H9 (cell line): Measurements from ENCODE around the gene ZBTB20. TPM values are rescaled to one million over a fixed set of nuclear protein-coding genes. Genes with fewer than 3 reads are reported as not detected.

Source experiments
- DNase-seq: peaks from one replicate; pipeline ENCODE4 v3.0.0-alpha.2; 2017
- H2AFZ ChIP-seq: one replicate; pipeline ENCODE4 v1.6.1; 2013; ENCODE audit warnings: mild to moderate bottlenecking, low read length, control low read depth, moderate library complexity
- H2AK5ac ChIP-seq: 2 replicates; pipeline ENCODE4 v1.6.1; 2013; ENCODE audit warnings: low read length, control low read depth, mixed read lengths; ENCODE audit not compliant: insufficient read length
- H2BK120ac ChIP-seq: one replicate; pipeline ENCODE4 v1.6.1; 2013; ENCODE audit warnings: low read depth, mild to moderate bottlenecking, low read length, control low read depth, inconsistent platforms; ENCODE audit not compliant: poor library complexity, severe bottlenecking
- H2BK12ac ChIP-seq: 2 replicates; pipeline ENCODE4 v1.6.1; 2013; ENCODE audit warnings: low read length, control low read depth, mixed read lengths, low read depth; ENCODE audit not compliant: insufficient read length
- H2BK15ac ChIP-seq: 2 replicates; pipeline ENCODE4 v1.6.1; 2013; ENCODE audit warnings: low read depth, low read length, control low read depth
- H2BK20ac ChIP-seq: one replicate; pipeline ENCODE4 v1.6.1; 2013; ENCODE audit warnings: low read depth, mild to moderate bottlenecking, low read length, control low read depth, inconsistent platforms; ENCODE audit not compliant: poor library complexity, severe bottlenecking
- H2BK5ac ChIP-seq: 2 replicates; pipeline ENCODE4 v1.6.1; 2013; ENCODE audit warnings: low read length, control low read depth, mixed read lengths; ENCODE audit not compliant: insufficient read length
- H3K14ac ChIP-seq: 2 replicates; pipeline ENCODE4 v1.6.1; 2013; ENCODE audit warnings: low read length, control low read depth; ENCODE audit not compliant: insufficient read depth
- H3K18ac ChIP-seq: 2 replicates; pipeline ENCODE4 v1.6.1; 2013; ENCODE audit warnings: low read depth, mild to moderate bottlenecking, mixed read lengths, low read length, control low read depth; ENCODE audit not compliant: insufficient read length
- H3K23ac ChIP-seq: 2 replicates; pipeline ENCODE4 v1.6.1; 2013; ENCODE audit warnings: low read length, control low read depth, mixed read lengths, low read depth; ENCODE audit not compliant: insufficient read length
- H3K23me2 ChIP-seq: 2 replicates; pipeline ENCODE4 v1.6.1; 2013; ENCODE audit warnings: low read depth, mild to moderate bottlenecking, mixed read lengths, low read length, control low read depth; ENCODE audit not compliant: insufficient read length, poor library complexity, severe bottlenecking
- H3K27ac ChIP-seq: 2 replicates; pipeline ENCODE4 v1.5.1; 2013; ENCODE audit warnings: low read length, control low read depth, mixed read lengths, low read depth; ENCODE audit not compliant: insufficient read length
- H3K27me3 ChIP-seq: 2 replicates; pipeline ENCODE4 v1.6.1; 2013; ENCODE audit warnings: low read length, control low read depth, inconsistent platforms; ENCODE audit not compliant: insufficient read depth
- H3K4ac ChIP-seq: 2 replicates; pipeline ENCODE4 v1.6.1; 2013; ENCODE audit warnings: low read depth, mild to moderate bottlenecking, control low read depth, inconsistent platforms, low read length, moderate library complexity
- H3K4me1 ChIP-seq: 2 replicates; pipeline ENCODE4 v1.6.1; 2013; ENCODE audit warnings: low read length, control low read depth, inconsistent platforms; ENCODE audit not compliant: insufficient read depth
- H3K4me2 ChIP-seq: 2 replicates; pipeline ENCODE4 v1.6.1; 2013; ENCODE audit warnings: low read length, control low read depth, mixed read lengths; ENCODE audit not compliant: insufficient read length, insufficient read depth
- H3K56ac ChIP-seq: 2 replicates; pipeline ENCODE4 v1.6.1; 2013; ENCODE audit warnings: low read depth, mild to moderate bottlenecking, mixed read lengths, low read length, control low read depth; ENCODE audit not compliant: insufficient read length
- H3K79me1 ChIP-seq: 2 replicates; pipeline ENCODE4 v1.6.1; 2013; ENCODE audit warnings: low read depth, mild to moderate bottlenecking, moderate library complexity, low read length, control low read depth, inconsistent platforms; ENCODE audit not compliant: insufficient read depth, poor library complexity, severe bottlenecking
- H3K79me2 ChIP-seq: 2 replicates; pipeline ENCODE4 v1.6.1; 2013; ENCODE audit warnings: low read length, control low read depth, inconsistent platforms; ENCODE audit not compliant: insufficient read depth
- H3K9ac ChIP-seq: 2 replicates; pipeline ENCODE4 v1.6.1; 2013; ENCODE audit warnings: low read length, control low read depth, mixed read lengths; ENCODE audit not compliant: insufficient read length; ENCODE audit errors: extremely low read depth
- H3K9me3 ChIP-seq: one replicate; pipeline ENCODE4 v1.6.1; 2013; ENCODE audit warnings: low read depth, low read length, inconsistent platforms; ENCODE audit not compliant: control insufficient read depth
- H3T11ph ChIP-seq: one replicate; pipeline ENCODE4 v1.6.1; 2013; ENCODE audit warnings: mild to moderate bottlenecking, low read length, control low read depth, inconsistent platforms
- H4K20me1 ChIP-seq: one replicate; pipeline ENCODE4 v1.6.1; 2013; ENCODE audit not compliant: control insufficient read depth, insufficient read length, insufficient read depth
- H4K5ac ChIP-seq: 2 replicates; pipeline ENCODE4 v1.6.1; 2013; ENCODE audit warnings: low read depth, mild to moderate bottlenecking, mixed read lengths, low read length, control low read depth; ENCODE audit not compliant: insufficient read length
- H4K8ac ChIP-seq: replicated peaks from 2 replicates; pipeline ENCODE4 v1.6.1; 2013; ENCODE audit warnings: low read length, control low read depth, mixed read lengths, low read depth; ENCODE audit not compliant: insufficient read length
- H4K91ac ChIP-seq: 2 replicates; pipeline ENCODE4 v1.6.1; 2013; ENCODE audit warnings: low read depth, mild to moderate bottlenecking, moderate library complexity, mixed read lengths, low read length, control low read depth; ENCODE audit not compliant: insufficient read length
- H3K27ac Mint-ChIP-seq, 3 experiments: 2 replicates in 2 of 3; 3 replicates in 1 of 3; pipeline ENCODE4 v1.8.0; 2020 to 2021; ENCODE audit warnings: mixed read lengths in 3 of 3, mild to moderate bottlenecking in 1 of 3, moderate library complexity in 1 of 3
- H3K27me3 Mint-ChIP-seq: 2 replicates; pipeline ENCODE4 v1.8.0; 2021; ENCODE audit warnings: low read depth, mild to moderate bottlenecking, moderate library complexity, mixed read lengths
- H3K36me3 Mint-ChIP-seq, 3 experiments: 2 replicates in 2 of 3; 3 replicates in 1 of 3; pipeline ENCODE4 v1.8.0; 2020 to 2021; ENCODE audit warnings: low read depth in 3 of 3, mixed read lengths in 3 of 3; ENCODE audit not compliant: insufficient read depth in 1 of 3
- H3K4me1 Mint-ChIP-seq, 2 experiments: 2 replicates each; pipeline ENCODE4 v1.8.0; 2020; ENCODE audit warnings: mixed read lengths in 2 of 2
- H3K4me3 Mint-ChIP-seq, 2 experiments: 2 replicates in 1 of 2; 3 replicates in 1 of 2; pipeline ENCODE4 v1.8.0; 2020 to 2021; ENCODE audit warnings: mild to moderate bottlenecking in 2 of 2, mixed read lengths in 2 of 2, moderate library complexity in 1 of 2
- H3K9me3 Mint-ChIP-seq, 2 experiments: 2 replicates in 1 of 2; 3 replicates in 1 of 2; pipeline ENCODE4 v1.8.0; 2020; ENCODE audit warnings: mild to moderate bottlenecking in 2 of 2, mixed read lengths in 2 of 2, moderate library complexity in 1 of 2
- CTCF ChIP-seq: fragments of 200-600 bp; sonication (generic); conservative IDR thresholded peaks from 3 replicates; pipeline ENCODE4 v1.8.0; 2021; ENCODE audit warnings: antibody characterized with exemption, mild to moderate bottlenecking
- total RNA-seq: library from RNA; stranded (reverse); gene quantifications from 2 replicates; pipeline ENCODE4 v1.2.1, GENCODE V29; 2021

The ZBTB20 gene
- total RNA-seq, 1 experiment from 2014 or later = 0.70 TPM

GRCh38 chr3:114716916-114717315 lies 430.2 kb downstream of the ZBTB20 start:
- Mint-ChIP-seq H3K9me3 (no peaks in the 10 kb centered on the region), H3K27me3 (no peaks in the 10 kb centered on the region), H3K27ac (no peak overlapping the region), H3K4me3 (no peak overlapping the region), H3K4me1 (peaks cover 4 to 7% of the 10 kb centered on the region in 2 experiments; a peak in 3 of 4 replicates), H3K36me3 (no peaks in the 10 kb centered on the region; a peak in 1 of 7 replicates)
- Histone ChIP-seq H3K23ac (no peak overlapping the region), H2AK5ac (no peak overlapping the region), H4K91ac (no peak overlapping the region), H4K20me1 (no peaks in the 10 kb centered on the region), H3K4me2 (no peak overlapping the region), H3K27ac (no peak overlapping the region), H2BK120ac (no peak overlapping the region), H2BK20ac (no peak overlapping the region), H2BK12ac (no peak overlapping the region), H3K18ac (no peak overlapping the region), H4K8ac (no peak overlapping the region), H3K4me1 (no peaks in the 10 kb centered on the region), H4K5ac (no peak overlapping the region), H3K27me3 (no peaks in the 10 kb centered on the region), H3K14ac (no peak overlapping the region), H2AFZ (no peak overlapping the region), H3K56ac (no peak overlapping the region), H3K79me1 (no peaks in the 10 kb centered on the region), H3T11ph (no peak overlapping the region), H3K9me3 (no peaks in the 10 kb centered on the region), H3K23me2 (no peaks in the 10 kb centered on the region), H2BK15ac (no peak overlapping the region), H3K9ac (no peak overlapping the region), H3K4ac (no peak overlapping the region), H2BK5ac (no peak overlapping the region), H3K79me2 (no peaks in the 10 kb centered on the region)
- DNase-seq = no peak
- no peak for TF ChIP-seq CTCF
